Neural progenitor cell (in vitro differentiated cells): Measurements from ENCODE around the gene DMAP1.

Experiments used
- CTCF ChIP-seq: fragments of 200-600 bp; sonication (generic); IDR thresholded peaks from 2 replicates; pipeline ENCODE4 v1.5.1; 2017; ENCODE audit warnings: antibody characterized with exemption, mild to moderate bottlenecking
- EZH2 ChIP-seq: fragments of 200-600 bp; sonication (generic); IDR thresholded peaks from 2 replicates; pipeline ENCODE4 v1.6.1; 2017; ENCODE audit warnings: antibody characterized with exemption, mild to moderate bottlenecking, moderate library complexity
- EZH2phosphoT487 ChIP-seq: fragments of 200-600 bp; sonication (generic); IDR thresholded peaks from 2 replicates; pipeline ENCODE4 v1.6.1; 2017; ENCODE audit warnings: antibody characterized with exemption

- no peak for TF ChIP-seq EZH2phosphoT487
- no peak for TF ChIP-seq EZH2
- TF ChIP-seq CTCF = peak; percentile 77
Observed at GRCh38 chr1:44237721-44238457, 24.6 kb downstream of the DMAP1 start.
